ES-I3 (cell line): ENCODE results near the gene FGD4.
"Not testable (repeated sequence)": the region's sequence is repeated elsewhere in the genome, so short reads cannot be mapped to it uniquely, and the experiment has no call there.

Experiments
- H3K36me3 ChIP-seq: 2 replicates; pipeline ENCODE4 v1.6.1; 2013; ENCODE audit warnings: mild to moderate bottlenecking, low read length, control low read depth, moderate library complexity; ENCODE audit not compliant: insufficient read depth
- H3K4me1 ChIP-seq: 2 replicates; pipeline ENCODE4 v1.6.1; 2013; ENCODE audit warnings: mild to moderate bottlenecking, control low read depth, low read length; ENCODE audit not compliant: insufficient read depth
- H3K9ac ChIP-seq: 2 replicates; pipeline ENCODE4 v1.6.1; 2013; ENCODE audit warnings: low read depth, mild to moderate bottlenecking, low read length, moderate library complexity
- H3K9me3 ChIP-seq: 2 replicates; pipeline ENCODE4 v1.6.1; 2013; ENCODE audit warnings: mild to moderate bottlenecking, low read length, moderate library complexity; ENCODE audit not compliant: control insufficient read depth, insufficient read depth

Gene FGD4

GRCh38 chr12:32542428-32543229 lies 143.3 kb downstream of the FGD4 start:
- no peak overlapping the region for H3K9ac ChIP-seq
- H3K4me1 ChIP-seq = peaks cover 14% of the 10 kb centered on the region
- no peaks in the 10 kb centered on the region for H3K9me3 ChIP-seq
- H3K36me3 ChIP-seq = no peaks in the 10 kb centered on the region; the same call in 1 of the 2 replicates

GRCh38 chr12:32544893-32545292 lies 145.5 kb downstream of the FGD4 start:
- Histone ChIP-seq H3K4me1 (peaks cover 14% of the 10 kb centered on the region), H3K9ac (no peak overlapping the region), H3K9me3 (no peaks in the 10 kb centered on the region), H3K36me3 (no peaks in the 10 kb centered on the region; the same call in 1 of the 2 replicates)

GRCh38 chr12:32545413-32545980 lies 146.1 kb downstream of the FGD4 start:
- H3K9ac ChIP-seq = no peak overlapping the region
- H3K36me3 ChIP-seq = no peaks in the 10 kb centered on the region; the same call in 1 of the 2 replicates
- H3K9me3 ChIP-seq = no peaks in the 10 kb centered on the region
- H3K4me1 ChIP-seq = peaks cover 11% of the 10 kb centered on the region

- Histone ChIP-seq H3K36me3 (no peaks in the 10 kb centered on the region; the same call in 1 of the 2 replicates), H3K9ac (no peak overlapping the region), H3K9me3 (no peaks in the 10 kb centered on the region), H3K4me1 (peaks cover 11% of the 10 kb centered on the region)
These were observed 146.9 kb downstream of the FGD4 start for GRCh38 chr12:32546272-32546671.

GRCh38 chr12:32548691-32549281 lies 149.4 kb downstream of the FGD4 start:
- no peaks in the 10 kb centered on the region; the same call in 1 of the 2 replicates for H3K36me3 ChIP-seq
- H3K9ac ChIP-seq = no peak overlapping the region
- peaks cover 11% of the 10 kb centered on the region for H3K4me1 ChIP-seq
- no peaks in the 10 kb centered on the region for H3K9me3 ChIP-seq

- Histone ChIP-seq H3K9ac (no peak overlapping the region), H3K9me3 (no peaks in the 10 kb centered on the region), H3K4me1 (peaks cover 11% of the 10 kb centered on the region), H3K36me3 (no peaks in the 10 kb centered on the region; the same call in 1 of the 2 replicates)
These were observed 150.3 kb downstream of the FGD4 start for GRCh38 chr12:32549675-32550079.

GRCh38 chr12:32551058-32551457 lies 151.7 kb downstream of the FGD4 start:
- H3K4me1 ChIP-seq = no peaks in the 10 kb centered on the region
- H3K9me3 ChIP-seq = no peaks in the 10 kb centered on the region
- no peaks in the 10 kb centered on the region for H3K36me3 ChIP-seq
- H3K9ac ChIP-seq = no peak overlapping the region

- Histone ChIP-seq H3K36me3 (peaks cover 2% of the 10 kb centered on the region; the same call in 1 of the 2 replicates), H3K9me3 (no peaks in the 10 kb centered on the region), H3K9ac (no peak overlapping the region), H3K4me1 (peaks cover 6% of the 10 kb centered on the region; the same call in 1 of the 2 replicates)
These were observed 159.5 kb downstream of the FGD4 start for GRCh38 chr12:32558903-32559302.

GRCh38 chr12:32559434-32559833 lies 160.1 kb downstream of the FGD4 start:
- no peak overlapping the region for H3K9ac ChIP-seq
- no peaks in the 10 kb centered on the region for H3K9me3 ChIP-seq
- H3K4me1 ChIP-seq = peaks cover 6% of the 10 kb centered on the region; the same call in 1 of the 2 replicates
- peaks cover 8% of the 10 kb centered on the region; the same call in 1 of the 2 replicates for H3K36me3 ChIP-seq

GRCh38 chr12:32560520-32560919 lies 161.2 kb downstream of the FGD4 start:
- no peaks in the 10 kb centered on the region for H3K9me3 ChIP-seq
- H3K9ac ChIP-seq = no peak overlapping the region
- peaks cover 10% of the 10 kb centered on the region; the same call in 1 of the 2 replicates for H3K36me3 ChIP-seq
- H3K4me1 ChIP-seq = peaks cover 6% of the 10 kb centered on the region; the same call in 1 of the 2 replicates

- peaks cover 8% of the 10 kb centered on the region; the same call in 1 of the 2 replicates for H3K4me1 ChIP-seq
- H3K9me3 ChIP-seq = no peaks in the 10 kb centered on the region
- H3K36me3 ChIP-seq = peaks cover 10% of the 10 kb centered on the region; the same call in 1 of the 2 replicates
- H3K9ac ChIP-seq = no peak overlapping the region; the same call in 1 of the 2 replicates
These were observed 162.6 kb downstream of the FGD4 start for GRCh38 chr12:32561931-32562341.

GRCh38 chr12:32562413-32562812 lies 163.1 kb downstream of the FGD4 start:
- H3K36me3 ChIP-seq, H3K9me3 ChIP-seq: not testable (repeated sequence)
- peaks cover 13% of the 10 kb centered on the region; the same call in 1 of the 2 replicates for H3K4me1 ChIP-seq

GRCh38 chr12:32566663-32567295 lies 167.4 kb downstream of the FGD4 start:
- no peaks in the 10 kb centered on the region for H3K9me3 ChIP-seq
- peaks cover 14% of the 10 kb centered on the region for H3K4me1 ChIP-seq
- no peak overlapping the region for H3K9ac ChIP-seq
- peaks cover 8% of the 10 kb centered on the region; the same call in 1 of the 2 replicates for H3K36me3 ChIP-seq

More at GRCh38 chr12:32562413-32562812, 163.1 kb downstream of the FGD4 start:
- not testable (repeated sequence) for H3K9ac ChIP-seq

GRCh38 chr12:32567296-32567674 lies 167.9 kb downstream of the FGD4 start:
- peaks cover 9% of the 10 kb centered on the region for H3K4me1 ChIP-seq
- H3K9me3 ChIP-seq = no peaks in the 10 kb centered on the region
- peaks cover 8% of the 10 kb centered on the region; the same call in 1 of the 2 replicates for H3K36me3 ChIP-seq
- no peak overlapping the region for H3K9ac ChIP-seq
